ENCODE results near the gene SETD1B.
A peak's percentile ranks its signal among the peaks of the same experiment; 100 is the strongest.

SETD1B gene

GRCh38 chr12:121796855-121797751 is 6.7 kb upstream of the SETD1B start:
- DNase-seq: no peak

DNA sequence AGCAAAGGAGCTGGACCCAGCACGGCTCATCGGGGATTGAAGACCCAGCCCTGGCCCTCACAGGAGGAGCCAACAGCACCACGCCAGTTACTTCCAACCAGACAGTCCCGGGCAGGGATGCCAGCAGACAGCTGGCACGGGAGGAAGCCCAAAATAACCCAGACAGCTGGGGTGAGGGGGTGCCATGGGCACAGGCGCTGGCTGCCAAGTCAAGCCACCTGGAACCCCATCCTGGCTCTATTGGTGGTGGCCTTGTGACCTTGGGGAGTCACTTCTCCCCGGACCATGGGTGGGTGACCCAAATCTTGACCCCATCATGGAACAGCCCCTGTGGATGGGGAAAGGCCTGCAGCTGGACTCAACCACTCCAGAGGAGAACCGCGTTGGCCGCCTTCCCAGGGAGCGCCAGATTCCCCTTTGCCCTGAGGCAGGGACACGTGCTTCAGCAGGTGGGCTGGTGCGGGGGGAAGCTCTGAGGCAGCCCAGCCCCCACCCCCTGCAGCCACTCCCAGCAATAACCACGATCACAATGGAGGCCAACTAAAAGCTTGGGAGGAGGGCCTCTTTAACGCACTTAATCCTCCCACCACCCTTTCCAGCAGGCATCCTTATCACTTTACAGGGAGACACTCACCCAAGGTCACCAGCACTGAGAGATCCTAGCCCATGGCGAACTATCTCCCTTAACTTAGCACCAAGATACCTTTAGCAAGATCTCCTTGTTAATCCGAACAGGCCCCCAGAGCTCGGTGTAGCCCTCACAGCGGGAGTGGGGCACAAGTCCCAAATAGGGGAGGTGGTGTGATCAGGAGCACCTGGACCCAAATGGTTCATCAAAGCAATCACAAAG is 5.6 kb upstream of the SETD1B start:
- DNase-seq: no peak

DNA sequence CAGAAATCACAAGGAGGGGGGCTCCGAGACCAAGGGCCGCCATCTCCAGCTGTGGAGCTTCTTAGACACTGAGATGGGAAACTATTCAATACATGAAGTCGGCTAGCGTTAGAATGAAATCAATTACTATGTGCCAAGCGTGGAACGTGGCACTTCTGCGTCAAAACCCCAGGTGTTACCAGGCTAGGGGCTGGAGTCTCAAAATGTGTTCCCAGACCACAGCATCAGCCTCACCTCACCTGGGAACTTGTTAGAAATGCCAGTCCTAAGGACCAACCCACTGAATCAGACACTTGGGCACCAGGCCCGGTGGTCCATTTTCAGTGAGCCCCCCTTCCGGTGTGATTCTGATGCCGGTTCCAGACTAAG is 5.0 kb upstream of the SETD1B start:
- DNase-seq: no peak

- peak; percentile 72 to 73 for DNase-seq
These were observed 4.5 kb upstream of the SETD1B start for GRCh38 chr12:121799156-121799841.

DNA sequence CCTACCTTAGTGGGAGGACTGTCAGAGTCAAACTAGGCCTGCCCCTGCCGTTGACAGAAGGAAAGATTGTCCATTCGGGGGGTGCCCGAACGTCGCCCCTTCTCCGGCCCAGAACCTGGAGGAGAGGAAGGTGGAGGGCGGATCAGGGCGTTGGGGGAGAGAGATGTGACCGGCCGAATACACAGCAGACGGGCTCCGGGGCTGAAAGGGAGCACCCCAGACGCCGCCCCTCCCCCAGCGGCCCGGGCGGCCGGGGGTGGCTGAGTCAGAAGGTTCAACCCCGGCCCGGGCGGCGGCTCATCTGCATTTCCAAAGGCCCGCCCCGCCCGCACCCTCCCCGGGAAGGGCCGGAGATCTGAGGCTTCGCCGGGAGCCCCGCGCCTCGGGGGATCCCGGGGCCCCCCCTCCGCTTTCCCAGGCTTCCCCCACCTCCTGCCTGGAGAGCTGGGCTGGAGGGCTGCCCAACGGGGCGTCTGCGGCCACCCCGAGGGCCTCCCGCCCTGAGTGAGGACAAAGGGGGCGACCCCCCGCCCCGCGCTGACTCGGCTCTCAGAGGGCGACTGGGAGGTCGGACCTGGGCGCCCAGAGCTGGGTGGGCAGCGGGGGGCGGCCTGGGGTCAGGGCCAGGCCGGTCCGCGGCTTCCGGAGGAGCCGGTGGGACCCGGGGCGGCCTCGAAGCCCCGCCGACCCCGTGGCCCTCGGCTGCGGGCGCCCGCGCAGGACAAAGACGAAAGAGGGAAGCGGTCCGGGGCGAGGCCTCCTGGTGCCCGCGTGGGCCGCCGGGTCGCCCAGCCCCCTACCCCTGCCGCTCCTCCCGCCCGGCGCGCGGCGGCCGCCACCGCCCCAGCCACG is 3.7 kb upstream of the SETD1B start:
- DNase-seq: peak; percentile 69 to 76

- DNase-seq: peak; percentile 74 to 76
These were observed 2.9 kb upstream of the SETD1B start for GRCh38 chr12:121800694-121801594.

- DNase-seq: peak; percentile 77 to 80
These were observed 2.0 kb upstream of the SETD1B start for GRCh38 chr12:121801595-121802484.

DNA sequence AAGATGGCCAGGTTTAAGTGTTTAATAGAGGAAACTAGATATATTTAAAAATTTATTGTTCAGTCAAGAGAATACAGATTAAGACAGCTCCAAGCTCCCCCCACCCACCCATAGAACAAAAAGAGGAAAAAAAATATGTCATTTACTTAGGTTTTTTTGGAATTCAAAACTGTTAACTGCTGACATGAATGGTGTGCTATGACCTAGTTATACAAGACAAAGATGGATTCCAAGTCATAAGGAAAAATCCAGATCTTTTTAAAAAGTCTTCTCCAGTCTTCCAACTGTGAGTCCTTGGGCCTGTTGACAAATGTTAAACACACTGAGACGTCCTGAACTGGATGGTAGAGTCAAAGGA is 1.3 kb upstream of the SETD1B start:
- DNase-seq: no peak

GRCh38 chr12:121802843-121803698 is 738 bp upstream of the SETD1B start:
- peak; percentile 91 to 95 for DNase-seq

DNA sequence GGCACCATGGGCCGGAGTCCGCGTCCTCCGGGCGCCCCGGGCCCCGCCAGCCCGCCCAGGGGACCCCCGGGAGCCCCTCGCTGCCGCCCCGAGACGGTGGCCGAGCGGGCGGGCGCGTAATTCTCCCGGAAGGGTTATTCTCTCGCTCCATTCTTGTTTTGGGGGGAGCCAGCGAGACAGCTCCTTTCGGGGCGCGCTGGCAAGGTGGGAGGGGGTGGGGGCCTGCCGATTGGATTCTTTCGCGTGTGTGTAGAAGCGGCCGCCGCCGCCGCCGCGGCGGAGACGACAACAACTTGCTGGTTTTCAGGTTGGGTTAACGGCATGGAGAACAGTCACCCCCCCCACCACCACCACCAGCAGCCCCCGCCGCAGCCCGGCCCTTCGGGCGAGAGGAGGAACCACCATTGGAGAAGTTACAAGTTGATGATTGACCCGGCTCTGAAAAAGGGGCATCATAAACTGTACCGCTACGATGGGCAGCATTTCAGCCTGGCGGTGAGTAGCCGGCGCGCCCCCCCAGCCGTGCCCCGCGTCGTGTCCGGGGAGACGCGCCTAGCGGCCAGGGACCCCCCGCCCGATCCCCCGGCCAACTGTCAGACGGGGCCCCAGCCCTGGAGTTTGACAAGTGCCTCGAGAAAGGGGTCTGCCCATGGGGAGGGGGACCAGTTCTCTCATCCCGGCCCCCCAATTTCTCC is 755 bp downstream of the SETD1B start:
- peak; percentile 63 to 67 for DNase-seq

DNA sequence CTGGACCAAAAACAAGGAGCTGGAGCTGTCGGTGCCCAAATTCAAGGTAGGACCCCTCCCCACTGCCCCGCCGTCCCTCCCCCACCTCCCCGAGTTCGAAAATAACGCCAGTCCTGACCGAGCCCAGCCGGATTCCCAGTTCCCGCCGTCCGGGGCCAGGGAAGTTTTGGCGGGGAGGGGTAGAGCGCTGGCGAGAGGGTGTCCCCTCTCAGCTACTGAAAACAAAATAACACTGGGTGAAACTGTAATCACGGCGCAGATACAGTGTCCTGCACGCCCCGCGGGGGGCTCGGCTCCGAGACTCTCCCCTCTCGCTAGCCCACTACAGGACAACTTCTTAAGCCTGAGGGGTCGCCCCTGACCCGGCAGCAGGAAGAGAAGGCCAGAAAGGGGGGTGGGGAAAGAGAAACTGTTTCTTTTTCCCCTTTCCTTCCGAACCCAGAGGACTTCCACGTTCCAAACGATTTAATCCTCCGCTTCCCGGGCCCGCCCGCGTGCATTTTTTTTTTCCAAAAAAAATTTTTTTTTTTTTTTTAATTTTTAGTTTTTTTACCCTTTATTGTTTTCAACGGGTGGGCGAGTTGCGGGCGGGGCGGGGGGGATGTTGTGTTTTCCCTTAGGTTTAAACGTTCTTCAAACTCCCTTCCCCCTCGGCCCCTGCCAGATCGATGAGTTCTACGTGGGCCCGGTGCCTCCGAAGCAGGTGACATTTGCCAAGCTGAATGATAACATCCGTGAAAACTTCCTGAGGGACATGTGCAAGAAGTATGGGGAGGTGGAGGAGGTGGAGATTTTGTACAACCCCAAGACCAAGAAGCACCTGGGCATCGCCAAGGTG is 1.6 kb downstream of the SETD1B start:
- DNase-seq: no peak

- peak; percentile 58 to 70 for DNase-seq
These were observed 2.3 kb downstream of the SETD1B start for GRCh38 chr12:121806009-121806545.

DNA sequence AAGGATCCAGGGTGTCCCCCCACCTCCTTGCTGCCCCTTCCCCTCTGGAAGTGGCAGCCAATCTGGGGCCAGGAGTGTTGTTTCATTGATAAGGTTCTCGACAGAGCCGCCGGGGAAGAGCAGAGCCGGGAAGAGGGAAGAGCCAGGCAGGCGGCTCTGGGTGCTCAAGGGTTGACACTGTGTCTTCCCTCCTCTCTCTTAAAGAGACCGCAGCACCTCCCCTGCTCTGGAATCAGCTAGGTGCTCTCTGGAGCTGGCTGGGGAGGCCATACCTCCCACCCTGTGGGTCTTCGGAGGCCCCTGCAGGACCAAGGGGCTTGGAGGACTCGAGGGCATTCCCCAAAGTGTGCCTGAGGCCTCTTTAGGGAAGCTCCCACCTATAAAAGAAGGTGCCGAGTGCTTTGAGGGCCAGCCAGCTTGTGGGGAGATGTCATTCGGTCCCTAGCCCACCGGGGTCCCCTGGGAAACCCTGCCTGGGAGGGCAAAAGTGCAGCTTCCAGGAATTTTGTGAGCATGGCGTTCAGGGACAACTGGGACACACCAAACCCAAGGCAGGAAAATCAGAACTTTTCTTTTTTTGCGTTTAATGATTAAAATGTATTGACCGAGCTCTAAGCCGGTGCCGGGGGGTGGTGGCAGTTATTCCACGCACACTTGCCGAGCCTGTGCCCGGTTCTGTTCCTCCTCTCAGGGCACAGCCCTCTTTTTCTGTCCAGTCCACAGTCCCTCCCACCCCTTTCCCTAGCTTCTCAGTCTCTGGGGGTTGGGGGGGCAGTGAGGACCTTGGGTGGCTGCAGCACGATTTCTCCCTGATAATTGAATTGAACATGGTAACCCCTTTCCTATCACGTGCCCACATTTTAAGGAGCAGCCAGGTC is 3.0 kb downstream of the SETD1B start:
- no peak for DNase-seq

GRCh38 chr12:121807642-121808347 is 4.0 kb downstream of the SETD1B start:
- DNase-seq: no peak

- DNase-seq: no peak
These were observed 4.8 kb downstream of the SETD1B start for GRCh38 chr12:121808623-121809022.

DNA sequence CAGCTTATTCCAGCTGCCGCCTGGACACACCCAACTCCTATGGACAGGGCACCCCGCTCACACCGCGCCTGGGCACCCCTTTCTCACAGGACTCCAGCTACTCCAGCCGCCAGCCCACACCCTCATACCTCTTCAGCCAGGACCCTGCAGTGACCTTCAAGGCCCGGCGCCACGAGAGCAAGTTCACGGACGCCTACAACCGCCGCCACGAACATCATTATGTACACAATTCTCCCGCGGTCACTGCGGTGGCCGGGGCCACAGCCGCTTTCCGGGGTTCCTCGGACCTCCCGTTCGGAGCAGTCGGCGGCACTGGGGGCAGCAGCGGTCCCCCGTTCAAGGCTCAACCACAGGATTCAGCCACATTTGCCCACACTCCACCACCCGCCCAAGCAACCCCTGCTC is 5.9 kb downstream of the SETD1B start:
- no peak for DNase-seq
